Thyroid gland (tissue), 4 donors: ENCODE data around the gene FARS2.

Experiments used
- CTCF ChIP-seq, 6 experiments: fragments of 200-600 bp in 3 of 6; fragments of 450-650 bp in 3 of 6; sonication (generic) in 3 of 6; IDR thresholded peaks; one replicate each; pipeline ENCODE4 v1.5.1; 2016 to 2019; ENCODE audit warnings: antibody characterized with exemption in 6 of 6, mild to moderate bottlenecking in 2 of 6, inconsistent platforms in 1 of 6, moderate library complexity in 1 of 6
- POLR2A ChIP-seq, 2 donors: fragments of 450-650 bp; IDR thresholded peaks; one replicate each; pipeline ENCODE4 v1.6.1; 2017; ENCODE audit warnings: antibody characterized with exemption in 2 of 2, mild to moderate bottlenecking in 2 of 2, moderate library complexity in 1 of 2

- TF ChIP-seq CTCF (IDR thresholded peaks at IDR 0.05) (no peak), POLR2A (IDR thresholded peaks at IDR 0.05) (no peak)
Measured at GRCh38 chr6:5623769-5624168, 362.5 kb downstream of the FARS2 start.
